WERI-Rb-1 (cell line): ENCODE data around the gene ING3.

Source experiments
- DNase-seq: peaks from one replicate; pipeline ENCODE4 v3.0.0-alpha.2; 2020
- H3K27ac ChIP-seq: fragments of 250-450 bp; sonication (Bioruptor Pico); 2 replicates; pipeline ENCODE4 v1.5.1; 2020; ENCODE audit warnings: mild to moderate bottlenecking, moderate library complexity
- H3K27me3 ChIP-seq: fragments of 250-450 bp; sonication (Bioruptor Pico); 2 replicates; pipeline ENCODE4 v1.5.1; 2021; ENCODE audit warnings: mild to moderate bottlenecking, low read depth, moderate library complexity; ENCODE audit not compliant: insufficient read depth, severe bottlenecking
- H3K36me3 ChIP-seq: fragments of 250-450 bp; sonication (Bioruptor Pico); 2 replicates; pipeline ENCODE4 v1.5.1; 2020; ENCODE audit warnings: mild to moderate bottlenecking, moderate library complexity
- H3K4me3 ChIP-seq: 2 replicates; pipeline ENCODE4 v1.5.1; 2011; ENCODE audit warnings: low read depth, mild to moderate bottlenecking, control low read depth, low read length
- H3K9me3 ChIP-seq: fragments of 250-450 bp; sonication (Bioruptor Pico); 2 replicates; pipeline ENCODE4 v1.5.1; 2021; ENCODE audit warnings: mild to moderate bottlenecking, moderate library complexity; ENCODE audit not compliant: severe bottlenecking
- TF ChIP-seq, protein P1 (sequence below): IDR thresholded peaks from 2 replicates; pipeline ENCODE4 v1.5.1; 2011; ENCODE audit warnings: low read depth, mild to moderate bottlenecking, control low read depth, inconsistent platforms, low read length

Gene ING3

DNA sequence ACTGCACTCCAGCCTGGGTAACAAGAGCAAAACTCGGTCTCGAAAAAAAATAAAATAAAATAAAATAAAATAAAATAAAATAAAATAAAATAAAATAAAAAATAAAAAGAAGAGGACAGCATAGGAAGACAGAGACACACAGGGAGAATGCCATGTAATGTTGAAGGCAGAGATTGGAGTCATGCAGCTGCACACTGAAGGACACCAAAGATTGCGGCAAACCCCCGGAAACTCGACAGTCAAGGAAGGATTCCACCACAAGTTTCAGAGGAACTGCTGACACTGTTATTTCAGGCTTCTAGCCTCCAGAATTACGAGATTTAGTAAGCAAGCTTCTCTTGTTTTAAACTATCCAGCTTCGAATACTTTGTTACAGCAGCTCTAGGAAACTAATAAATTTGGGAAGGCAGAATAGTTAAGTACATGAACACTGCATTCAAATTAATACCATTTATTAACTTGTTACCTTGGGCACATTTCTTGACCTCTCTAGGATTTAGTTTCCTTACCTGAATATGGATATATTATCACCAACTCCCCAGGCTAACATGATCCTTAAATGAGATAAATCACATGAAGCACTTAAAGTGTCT lies 47.4 kb downstream of the ING3 start:
- H3K4me3 ChIP-seq = no peak overlapping the region
- no peaks in the 10 kb centered on the region for H3K9me3 ChIP-seq
- DNase-seq = no peak
- no peaks in the 10 kb centered on the region for H3K36me3 ChIP-seq
- TF ChIP-seq, protein P1, sequence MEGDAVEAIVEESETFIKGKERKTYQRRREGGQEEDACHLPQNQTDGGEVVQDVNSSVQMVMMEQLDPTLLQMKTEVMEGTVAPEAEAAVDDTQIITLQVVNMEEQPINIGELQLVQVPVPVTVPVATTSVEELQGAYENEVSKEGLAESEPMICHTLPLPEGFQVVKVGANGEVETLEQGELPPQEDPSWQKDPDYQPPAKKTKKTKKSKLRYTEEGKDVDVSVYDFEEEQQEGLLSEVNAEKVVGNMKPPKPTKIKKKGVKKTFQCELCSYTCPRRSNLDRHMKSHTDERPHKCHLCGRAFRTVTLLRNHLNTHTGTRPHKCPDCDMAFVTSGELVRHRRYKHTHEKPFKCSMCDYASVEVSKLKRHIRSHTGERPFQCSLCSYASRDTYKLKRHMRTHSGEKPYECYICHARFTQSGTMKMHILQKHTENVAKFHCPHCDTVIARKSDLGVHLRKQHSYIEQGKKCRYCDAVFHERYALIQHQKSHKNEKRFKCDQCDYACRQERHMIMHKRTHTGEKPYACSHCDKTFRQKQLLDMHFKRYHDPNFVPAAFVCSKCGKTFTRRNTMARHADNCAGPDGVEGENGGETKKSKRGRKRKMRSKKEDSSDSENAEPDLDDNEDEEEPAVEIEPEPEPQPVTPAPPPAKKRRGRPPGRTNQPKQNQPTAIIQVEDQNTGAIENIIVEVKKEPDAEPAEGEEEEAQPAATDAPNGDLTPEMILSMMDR = no peak
- H3K27me3 ChIP-seq = no peaks in the 10 kb centered on the region
- H3K27ac ChIP-seq = no peak overlapping the region

DNA sequence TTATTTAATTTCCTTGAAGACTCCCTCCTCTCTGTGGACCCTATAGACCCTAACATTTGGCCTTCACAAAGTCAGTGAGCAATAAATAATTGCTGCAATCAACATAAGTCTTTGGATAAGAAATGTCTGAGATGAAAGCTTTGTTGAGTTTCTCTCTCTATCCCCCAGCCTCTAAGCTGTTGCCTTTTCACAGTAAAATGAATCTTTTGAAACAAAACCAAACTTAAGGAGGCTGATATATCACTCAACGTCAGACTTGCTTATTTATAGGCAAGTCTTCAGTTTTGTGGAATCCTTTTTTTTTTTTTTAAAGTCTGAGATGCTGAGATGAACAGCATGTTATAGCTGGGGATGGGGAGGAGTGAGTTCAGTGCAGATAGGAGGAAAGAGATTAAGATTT lies 47.9 kb downstream of the ING3 start:
- TF ChIP-seq, protein P1 = no peak
- H3K36me3 ChIP-seq = no peaks in the 10 kb centered on the region
- no peak overlapping the region for H3K4me3 ChIP-seq
- H3K9me3 ChIP-seq = no peaks in the 10 kb centered on the region
- no peaks in the 10 kb centered on the region for H3K27me3 ChIP-seq
- no peak for DNase-seq
- no peak overlapping the region for H3K27ac ChIP-seq

DNA sequence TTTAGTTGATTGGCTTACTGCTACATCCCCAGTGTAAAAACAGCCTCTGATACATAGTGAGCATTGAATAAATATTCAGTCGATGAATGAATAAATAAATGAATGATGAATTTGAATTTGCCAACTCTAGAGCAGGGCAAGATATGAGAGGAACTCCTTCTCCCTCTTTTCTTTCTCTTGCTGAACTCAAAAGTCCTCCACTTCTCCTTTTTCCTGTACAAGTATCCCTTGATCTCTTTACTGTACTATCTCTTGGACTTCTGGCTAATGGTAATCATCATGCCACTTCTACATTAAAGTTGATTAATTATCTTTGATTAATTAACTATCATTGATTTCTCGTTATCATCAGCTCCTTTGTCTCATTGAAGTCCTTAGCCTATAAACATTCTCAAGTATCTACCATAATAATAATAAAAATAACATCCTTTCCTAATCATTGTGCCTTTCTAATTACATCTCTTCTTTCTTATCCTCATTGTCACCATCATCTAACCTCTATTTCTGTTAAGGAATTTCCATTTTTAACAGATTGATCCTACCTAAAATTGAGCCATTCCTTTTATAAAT lies 48.5 kb downstream of the ING3 start:
- Histone ChIP-seq H3K36me3 (no peaks in the 10 kb centered on the region), H3K27me3 (no peaks in the 10 kb centered on the region), H3K27ac (no peak overlapping the region), H3K9me3 (no peaks in the 10 kb centered on the region), H3K4me3 (no peak overlapping the region)
- no peak for DNase-seq
- TF ChIP-seq, protein P1 = no peak

DNA sequence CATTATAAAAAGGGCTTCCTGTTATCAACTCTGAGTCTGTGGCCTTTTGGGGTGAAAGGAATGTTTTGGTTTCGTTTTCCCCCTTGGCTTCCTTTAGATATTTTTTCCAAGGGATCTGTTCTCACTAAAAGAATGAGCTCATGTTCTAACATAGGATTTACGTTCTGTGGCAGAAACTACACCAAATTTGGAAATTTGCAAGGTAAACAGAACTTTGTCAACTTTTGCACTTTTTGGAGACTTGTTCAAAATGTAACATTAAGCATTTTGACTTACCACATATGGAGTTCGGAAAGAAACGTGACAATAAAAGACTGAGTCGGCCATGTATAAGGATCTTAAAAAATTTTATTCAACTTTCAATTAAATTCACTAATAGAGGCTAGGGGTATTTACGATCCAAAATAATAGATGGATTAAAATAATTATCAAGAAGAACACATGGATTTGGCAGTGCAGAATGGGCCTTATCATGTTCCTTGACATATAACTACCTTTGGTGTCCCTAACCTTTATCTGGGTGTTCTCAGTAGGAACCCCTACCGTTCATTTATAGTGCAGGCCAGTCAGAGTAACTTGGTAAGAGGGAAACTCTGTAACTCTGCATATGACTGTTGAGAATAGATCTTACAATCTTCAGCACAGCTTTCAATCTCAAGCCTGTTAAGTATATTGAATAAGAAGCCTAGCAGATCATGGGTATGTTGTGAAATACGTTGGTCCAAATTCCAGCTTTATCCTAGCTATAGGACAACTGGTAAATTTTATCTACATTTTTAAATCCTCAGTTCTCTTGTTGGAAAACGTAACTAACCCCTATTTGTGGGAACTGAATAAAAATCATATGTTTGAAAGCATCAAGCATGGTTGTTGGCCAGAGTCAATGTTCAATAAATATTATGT lies 49.8 kb downstream of the ING3 start:
- H3K4me3 ChIP-seq = no peak overlapping the region
- H3K36me3 ChIP-seq = no peaks in the 10 kb centered on the region
- TF ChIP-seq, protein P1 = no peak
- no peaks in the 10 kb centered on the region for H3K27me3 ChIP-seq
- DNase-seq = no peak
- H3K9me3 ChIP-seq = no peaks in the 10 kb centered on the region
- H3K27ac ChIP-seq = no peak overlapping the region

DNA sequence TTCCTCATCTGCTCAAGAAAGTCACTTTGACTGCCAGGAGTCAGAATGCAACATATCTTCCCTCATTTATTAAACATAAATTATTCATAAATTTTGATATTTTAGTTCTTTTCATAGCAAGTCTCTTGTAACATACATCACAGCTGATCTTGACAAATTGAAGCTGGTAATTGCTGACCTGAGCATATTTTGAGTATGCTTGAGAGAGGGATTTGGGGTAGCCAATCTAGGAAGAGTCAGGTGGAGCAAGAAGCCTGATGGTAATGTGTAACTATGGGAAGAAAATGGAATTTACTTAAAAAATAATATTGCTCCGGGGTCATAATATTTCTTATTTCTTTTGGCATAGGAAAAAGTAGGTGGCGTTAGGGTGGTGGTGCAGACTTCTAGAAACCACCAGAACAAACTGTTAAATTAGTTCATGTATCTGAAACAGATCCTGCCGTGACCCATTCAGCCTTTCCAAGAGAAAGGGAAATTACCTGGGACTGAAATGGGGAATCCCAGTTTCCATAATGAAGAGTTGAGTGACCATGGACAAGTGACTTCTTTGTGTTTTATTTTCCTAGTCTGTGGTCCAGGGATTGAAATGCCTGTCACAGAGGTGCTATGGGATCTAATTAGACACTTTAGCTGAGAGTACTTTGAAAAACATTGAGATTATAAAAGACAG lies 50.8 kb downstream of the ING3 start:
- Histone ChIP-seq H3K36me3 (no peaks in the 10 kb centered on the region), H3K27ac (no peak overlapping the region), H3K9me3 (no peaks in the 10 kb centered on the region), H3K27me3 (no peaks in the 10 kb centered on the region), H3K4me3 (no peak overlapping the region)
- DNase-seq = no peak
- TF ChIP-seq, protein P1 = no peak
